ENCODE measurements around the gene RPS18. TPM values are rescaled to one million over a fixed set of nuclear protein-coding genes. Genes with fewer than 3 reads are reported as not detected.

Gene RPS18
- polyA plus RNA-seq, 1 of the 3 experiments (the other 2 are of a cell fraction): 12,112 TPM

GRCh38 chr6:33264015-33264414, 7.9 kb upstream of the RPS18 start:
- no peak overlapping the region for H3K27ac ChIP-seq (ENCODE audit: low read depth in 2 of 2, low read length in 1 of 2)
- no peak overlapping the region for H3K4me2 ChIP-seq
- peaks cover 6% of the 10 kb centered on the region; the same call in 1 of the 2 replicates for H3K79me2 ChIP-seq (ENCODE audit: insufficient read depth)
- no peaks in the 10 kb centered on the region for H4K20me1 ChIP-seq (ENCODE audit: insufficient read depth)
- POLR2A ChIA-PET: no interaction called here
- H2AFZ ChIP-seq (ENCODE audit: low read depth): no peak overlapping the region
- no peaks in the 10 kb centered on the region for H3K9me2 ChIP-seq
- 98% methylated on average over 7 of the region's 7 CpGs for WGBS (ENCODE audit: low lambda C conversion rate)
- CTCF ChIA-PET: interaction anchor here (1.1 to 2.6 kb wide), 2 partner anchors 8 to 15 kb away, joined by 5 to 18 read pairs; partner anchors contain the start of genes RPS18 and VPS52
- no peaks in the 10 kb centered on the region for H3K27me3 ChIP-seq (ENCODE audit: insufficient read depth)
- no peaks in the 10 kb centered on the region for H3F3A ChIP-seq (replicated peaks; ENCODE audit: insufficient read depth)
- no peaks in the 10 kb centered on the region; a peak in 1 of 4 replicates for H3K4me1 ChIP-seq (ENCODE audit: control insufficient read depth in 1 of 2, insufficient read depth in 2 of 2, low read depth in 1 of 2, low read length in 1 of 2)
- no peak overlapping the region for H3K4me3 ChIP-seq (ENCODE audit: low read depth in 2 of 2, low read length in 1 of 2)
- TF ChIP-seq FOSL2 (IDR thresholded peaks at IDR 0.05; ENCODE audit: borderline replicate concordance, low read depth) (no peak), MEF2A (IDR thresholded peaks at IDR 0.05; ENCODE audit: borderline replicate concordance, low read depth) (no peak)
- no peaks in the 10 kb centered on the region for H3K9me3 ChIP-seq
- peaks cover 44 to 48% of the 10 kb centered on the region in 2 experiments for H3K36me3 ChIP-seq (replicated peaks in 1 of 2; ENCODE audit: control insufficient read depth in 1 of 2, insufficient read depth in 2 of 2, low read length in 1 of 2)
- DNase-seq: no peak
- no peak overlapping the region for H3K9ac ChIP-seq

GRCh38 chr6:33271117-33271467, 783 bp upstream of the RPS18 start:
- H3K9me3 ChIP-seq: no peaks in the 10 kb centered on the region
- peak overlapping the region; percentile 76 for H3K9ac ChIP-seq
- H3K4me3 ChIP-seq (ENCODE audit: low read depth in 2 of 2, low read length in 1 of 2): peak overlapping the region; percentile 76 to 91
- H4K20me1 ChIP-seq (ENCODE audit: insufficient read depth): peaks cover 38% of the 10 kb centered on the region
- H3K27me3 ChIP-seq (ENCODE audit: insufficient read depth): no peaks in the 10 kb centered on the region
- TF ChIP-seq SIN3A (IDR thresholded peaks at IDR 0.05; ENCODE audit: borderline replicate concordance, low read depth, low read length): no peak
- 0 out of 2 replicates have a peak, but pooled peaks have one; percentile 38 for TF ChIP-seq RCOR1 (IDR thresholded peaks at IDR 0.05; ENCODE audit: low read length)
- no peak for TF ChIP-seq FOXM1 (IDR thresholded peaks at IDR 0.05; ENCODE audit: low read depth)
- TF ChIP-seq SMC3 (IDR thresholded peaks at IDR 0.05; ENCODE audit: low read depth, low read length): no peak
- TF ChIP-seq FOSL2 (IDR thresholded peaks at IDR 0.05; ENCODE audit: borderline replicate concordance, low read depth): no peak
- no peak for TF ChIP-seq GABPA (IDR thresholded peaks at IDR 0.05; ENCODE audit: low read depth)
- no peak for TF ChIP-seq GATA2 (CRISPR knock-in tag; IDR thresholded peaks at IDR 0.05)
- TF ChIP-seq JUND (IDR thresholded peaks at IDR 0.05): no peak
- TF ChIP-seq EP300 (IDR thresholded peaks at IDR 0.05; ENCODE audit: borderline replicate concordance in 1 of 2, low read depth in 1 of 2, low read length in 1 of 2): no peak
- TF ChIP-seq MXI1 (IDR thresholded peaks at IDR 0.05; ENCODE audit: low read depth, low read length): peak; percentile 35; the same call in 1 of the 2 replicates
- TF ChIP-seq IRF3 (IDR thresholded peaks at IDR 0.05; ENCODE audit: low read depth, low read length): no peak
- no peak for TF ChIP-seq NRF1 (IDR thresholded peaks at IDR 0.05; ENCODE audit: low read depth, low read length)
- TF ChIP-seq NFIC (IDR thresholded peaks at IDR 0.05; ENCODE audit: borderline replicate concordance): no peak
- no peak for TF ChIP-seq PBX3 (IDR thresholded peaks at IDR 0.05)
- no peak for TF ChIP-seq MAX (IDR thresholded peaks at IDR 0.05; ENCODE audit: low read depth)
- no peak for TF ChIP-seq TEAD4 (IDR thresholded peaks at IDR 0.05; ENCODE audit: borderline replicate concordance, insufficient read depth)
- TF ChIP-seq CHD2 (IDR thresholded peaks at IDR 0.05; ENCODE audit: low read length, partially characterized antibody): peak; percentile 19
- TF ChIP-seq YY1 (IDR thresholded peaks at IDR 0.05; ENCODE audit: low read depth): no peak
- TF ChIP-seq CTCF (IDR thresholded peaks at IDR 0.05): no peak; the same call in 1 of the 2 replicates
- H3K27ac ChIP-seq (ENCODE audit: low read depth in 2 of 2, low read length in 1 of 2): peak overlapping the region; percentile 88 to 99
- peaks cover 25 to 35% of the 10 kb centered on the region in 2 experiments; a peak in 3 of 4 replicates for H3K4me1 ChIP-seq (ENCODE audit: control insufficient read depth in 1 of 2, insufficient read depth in 2 of 2, low read depth in 1 of 2, low read length in 1 of 2)
- peak overlapping the region; percentile 94 for H3K4me2 ChIP-seq
- no peak for DNase-seq
- H3K36me3 ChIP-seq (replicated peaks in 1 of 2; ENCODE audit: control insufficient read depth in 1 of 2, insufficient read depth in 2 of 2, low read length in 1 of 2): peaks cover 63 to 65% of the 10 kb centered on the region in 2 experiments
- H2AFZ ChIP-seq (ENCODE audit: low read depth): peak overlapping the region; percentile 86
- H3F3A ChIP-seq (replicated peaks; ENCODE audit: insufficient read depth): peaks cover 39% of the 10 kb centered on the region
- 0% methylated on average over 4 of the region's 7 CpGs for WGBS (ENCODE audit: low lambda C conversion rate)
- H3K79me2 ChIP-seq (ENCODE audit: insufficient read depth): peaks cover 63% of the 10 kb centered on the region
- no peaks in the 10 kb centered on the region for H3K9me2 ChIP-seq
- POLR2A ChIA-PET: interaction anchor here (1.6 to 2.2 kb wide), 8 partner anchors 9 to 300 kb away, joined by 3 to 19 read pairs (median 10); partner anchors contain the start of genes PFDN6, RGL2, RING1 and WDR46
- CTCF ChIA-PET: interaction anchor here (1.0 to 3.5 kb wide), 7 partner anchors 8 to 283 kb away, joined by 3 to 18 read pairs (median 4); partner anchors contain the start of genes RGL2 and ZBTB22
